Subcutaneous adipose tissue (tissue), 4 donors: ENCODE measurements around the gene EHD4. TPM values are rescaled to one million over a fixed set of nuclear protein-coding genes. Genes with fewer than 3 reads are reported as not detected.

Source experiments
- total RNA-seq, 4 donors: library from RNA; depleted of rRNA; stranded (reverse); fragments of >200 nt; gene quantifications; one replicate each; pipeline ENCODE4 v1.1.0, GENCODE V29; 2016
- TF ChIP-seq, protein P1 (sequence below): fragments of 450-650 bp; IDR thresholded peaks from one replicate; pipeline ENCODE4 v1.5.1; 2016; ENCODE audit warnings: low read depth, mild to moderate bottlenecking, control low read depth, antibody characterized with exemption, moderate library complexity

The EHD4 gene
- total RNA-seq, result 10 to 100 TPM; 24.8 to 43.2 (median 33.0) TPM

GRCh38 chr15:41972253-41973242 is at the start of gene EHD4:
Gene EHD4, minus strand, starts transcription at chr15:41972557. Its CDS starts 63 bp downstream, at chr15:41972494.
- TF ChIP-seq, protein P1, sequence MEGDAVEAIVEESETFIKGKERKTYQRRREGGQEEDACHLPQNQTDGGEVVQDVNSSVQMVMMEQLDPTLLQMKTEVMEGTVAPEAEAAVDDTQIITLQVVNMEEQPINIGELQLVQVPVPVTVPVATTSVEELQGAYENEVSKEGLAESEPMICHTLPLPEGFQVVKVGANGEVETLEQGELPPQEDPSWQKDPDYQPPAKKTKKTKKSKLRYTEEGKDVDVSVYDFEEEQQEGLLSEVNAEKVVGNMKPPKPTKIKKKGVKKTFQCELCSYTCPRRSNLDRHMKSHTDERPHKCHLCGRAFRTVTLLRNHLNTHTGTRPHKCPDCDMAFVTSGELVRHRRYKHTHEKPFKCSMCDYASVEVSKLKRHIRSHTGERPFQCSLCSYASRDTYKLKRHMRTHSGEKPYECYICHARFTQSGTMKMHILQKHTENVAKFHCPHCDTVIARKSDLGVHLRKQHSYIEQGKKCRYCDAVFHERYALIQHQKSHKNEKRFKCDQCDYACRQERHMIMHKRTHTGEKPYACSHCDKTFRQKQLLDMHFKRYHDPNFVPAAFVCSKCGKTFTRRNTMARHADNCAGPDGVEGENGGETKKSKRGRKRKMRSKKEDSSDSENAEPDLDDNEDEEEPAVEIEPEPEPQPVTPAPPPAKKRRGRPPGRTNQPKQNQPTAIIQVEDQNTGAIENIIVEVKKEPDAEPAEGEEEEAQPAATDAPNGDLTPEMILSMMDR, result no peak

- TF ChIP-seq, protein P1, result no peak
These were observed 49.2 kb upstream of the EHD4 start for GRCh38 chr15:42021593-42021992.

GRCh38 chr15:42020713-42021273 is 48.4 kb upstream of the EHD4 start, which contains the start of gene PLA2G4E:
Gene PLA2G4E, minus strand, starts transcription at chr15:42021042. Its CDS starts 12 bp downstream, at chr15:42021030.
- TF ChIP-seq, protein P1, result no peak

- TF ChIP-seq, protein P1, result no peak
These were observed 46.2 kb upstream of the EHD4 start for GRCh38 chr15:42018306-42019224.

GRCh38 chr15:42016971-42017370 is 44.6 kb upstream of the EHD4 start:
- TF ChIP-seq, protein P1, result no peak

GRCh38 chr15:42014406-42014805 is 42.0 kb upstream of the EHD4 start:
- TF ChIP-seq, protein P1, result no peak
